WERI-Rb-1 (cell line): Measurements from ENCODE around the gene GABRR3.

Experiments used
- DNase-seq: peaks from one replicate; pipeline ENCODE4 v3.0.0-alpha.2; 2020
- H3K27ac ChIP-seq: fragments of 250-450 bp; sonication (Bioruptor Pico); 2 replicates; pipeline ENCODE4 v1.5.1; 2020; ENCODE audit warnings: mild to moderate bottlenecking, moderate library complexity
- H3K27me3 ChIP-seq: fragments of 250-450 bp; sonication (Bioruptor Pico); 2 replicates; pipeline ENCODE4 v1.5.1; 2021; ENCODE audit warnings: mild to moderate bottlenecking, low read depth, moderate library complexity; ENCODE audit not compliant: insufficient read depth, severe bottlenecking
- H3K36me3 ChIP-seq: fragments of 250-450 bp; sonication (Bioruptor Pico); 2 replicates; pipeline ENCODE4 v1.5.1; 2020; ENCODE audit warnings: mild to moderate bottlenecking, moderate library complexity
- H3K4me3 ChIP-seq: 2 replicates; pipeline ENCODE4 v1.5.1; 2011; ENCODE audit warnings: low read depth, mild to moderate bottlenecking, control low read depth, low read length
- H3K9me3 ChIP-seq: fragments of 250-450 bp; sonication (Bioruptor Pico); 2 replicates; pipeline ENCODE4 v1.5.1; 2021; ENCODE audit warnings: mild to moderate bottlenecking, moderate library complexity; ENCODE audit not compliant: severe bottlenecking
- TF ChIP-seq, protein P1 (sequence below): IDR thresholded peaks from 2 replicates; pipeline ENCODE4 v1.5.1; 2011; ENCODE audit warnings: low read depth, mild to moderate bottlenecking, control low read depth, inconsistent platforms, low read length

GABRR3 gene

GRCh38 chr3:97967966-97968365 is 67.1 kb downstream of the GABRR3 start:
- no peaks in the 10 kb centered on the region for H3K27me3 ChIP-seq
- H3K36me3 ChIP-seq, result peaks cover 42% of the 10 kb centered on the region
- H3K9me3 ChIP-seq, result no peaks in the 10 kb centered on the region
- no peak overlapping the region for H3K27ac ChIP-seq
- no peak overlapping the region for H3K4me3 ChIP-seq
- TF ChIP-seq, protein P1, sequence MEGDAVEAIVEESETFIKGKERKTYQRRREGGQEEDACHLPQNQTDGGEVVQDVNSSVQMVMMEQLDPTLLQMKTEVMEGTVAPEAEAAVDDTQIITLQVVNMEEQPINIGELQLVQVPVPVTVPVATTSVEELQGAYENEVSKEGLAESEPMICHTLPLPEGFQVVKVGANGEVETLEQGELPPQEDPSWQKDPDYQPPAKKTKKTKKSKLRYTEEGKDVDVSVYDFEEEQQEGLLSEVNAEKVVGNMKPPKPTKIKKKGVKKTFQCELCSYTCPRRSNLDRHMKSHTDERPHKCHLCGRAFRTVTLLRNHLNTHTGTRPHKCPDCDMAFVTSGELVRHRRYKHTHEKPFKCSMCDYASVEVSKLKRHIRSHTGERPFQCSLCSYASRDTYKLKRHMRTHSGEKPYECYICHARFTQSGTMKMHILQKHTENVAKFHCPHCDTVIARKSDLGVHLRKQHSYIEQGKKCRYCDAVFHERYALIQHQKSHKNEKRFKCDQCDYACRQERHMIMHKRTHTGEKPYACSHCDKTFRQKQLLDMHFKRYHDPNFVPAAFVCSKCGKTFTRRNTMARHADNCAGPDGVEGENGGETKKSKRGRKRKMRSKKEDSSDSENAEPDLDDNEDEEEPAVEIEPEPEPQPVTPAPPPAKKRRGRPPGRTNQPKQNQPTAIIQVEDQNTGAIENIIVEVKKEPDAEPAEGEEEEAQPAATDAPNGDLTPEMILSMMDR, result peak; percentile 71
- DNase-seq, result peak; percentile 45

DNA sequence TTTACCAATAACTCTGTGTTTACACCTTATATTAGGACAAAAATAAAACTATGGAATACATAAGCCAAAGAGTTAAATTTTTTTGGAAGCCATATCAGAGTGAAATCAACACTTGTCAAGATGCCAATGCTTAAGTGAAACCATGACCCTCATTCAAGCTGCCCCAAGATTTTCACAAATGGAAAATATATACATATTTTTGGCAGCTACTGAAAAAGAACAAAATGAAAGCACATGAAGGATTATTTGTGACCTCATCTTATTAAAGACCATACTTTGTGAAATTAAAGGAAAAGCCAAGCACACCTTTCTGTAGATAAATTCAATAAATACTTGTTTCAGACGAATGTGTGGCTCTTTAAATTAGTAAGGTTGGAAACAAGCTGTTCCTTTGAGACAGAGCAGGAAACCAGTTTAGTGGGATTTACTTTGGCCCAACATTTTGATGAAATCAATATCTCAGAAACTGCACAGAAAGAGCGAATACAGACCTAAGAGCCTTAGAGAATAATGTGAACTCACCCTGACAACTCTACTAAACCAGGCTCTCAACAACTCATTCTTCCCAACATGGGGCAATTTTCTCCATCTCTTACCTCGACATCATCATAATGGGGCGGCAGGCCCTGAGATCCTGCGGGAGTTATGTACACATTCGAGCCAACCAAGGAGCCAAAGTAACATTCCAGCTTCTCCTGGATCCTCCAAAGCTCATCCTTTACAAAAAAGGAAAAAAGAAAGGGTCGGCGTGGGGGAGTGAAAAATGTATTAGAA is 73.9 kb downstream of the GABRR3 start:
- Histone ChIP-seq H3K9me3 (no peaks in the 10 kb centered on the region), H3K27me3 (no peaks in the 10 kb centered on the region), H3K36me3 (peaks cover 75% of the 10 kb centered on the region), H3K4me3 (no peak overlapping the region), H3K27ac (no peak overlapping the region)
- DNase-seq, result no peak
- TF ChIP-seq, protein P1, result no peak

GRCh38 chr3:97960551-97960950 is 74.6 kb downstream of the GABRR3 start:
- no peaks in the 10 kb centered on the region for H3K27me3 ChIP-seq
- no peak overlapping the region for H3K4me3 ChIP-seq
- TF ChIP-seq, protein P1, result no peak
- H3K36me3 ChIP-seq, result peaks cover 69% of the 10 kb centered on the region
- H3K27ac ChIP-seq, result no peak overlapping the region
- H3K9me3 ChIP-seq, result no peaks in the 10 kb centered on the region
- DNase-seq, result no peak

DNA sequence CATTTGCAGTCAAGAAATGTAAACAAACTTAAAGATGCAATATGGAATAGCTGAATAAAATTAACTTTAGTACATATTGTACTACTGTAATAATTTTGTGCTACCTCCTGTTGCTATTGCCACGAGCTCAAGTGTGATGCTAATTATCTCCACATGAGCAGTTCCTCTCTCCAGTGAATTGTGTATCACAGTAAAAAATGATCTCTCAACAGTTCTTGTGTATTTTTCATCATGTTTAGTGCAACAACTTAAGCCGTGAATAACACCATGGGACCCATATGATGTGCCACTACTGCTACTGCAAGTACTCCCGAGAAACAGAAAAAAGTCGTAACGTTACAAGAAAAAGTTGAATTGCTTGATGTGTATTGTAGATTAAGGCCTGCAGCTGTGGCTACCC is 75.2 kb downstream of the GABRR3 start:
- TF ChIP-seq, protein P1, result no peak
- Histone ChIP-seq H3K27ac (no peak overlapping the region), H3K4me3 (no peak overlapping the region), H3K9me3 (no peaks in the 10 kb centered on the region), H3K27me3 (no peaks in the 10 kb centered on the region), H3K36me3 (peaks cover 69% of the 10 kb centered on the region)
- DNase-seq, result no peak

DNA sequence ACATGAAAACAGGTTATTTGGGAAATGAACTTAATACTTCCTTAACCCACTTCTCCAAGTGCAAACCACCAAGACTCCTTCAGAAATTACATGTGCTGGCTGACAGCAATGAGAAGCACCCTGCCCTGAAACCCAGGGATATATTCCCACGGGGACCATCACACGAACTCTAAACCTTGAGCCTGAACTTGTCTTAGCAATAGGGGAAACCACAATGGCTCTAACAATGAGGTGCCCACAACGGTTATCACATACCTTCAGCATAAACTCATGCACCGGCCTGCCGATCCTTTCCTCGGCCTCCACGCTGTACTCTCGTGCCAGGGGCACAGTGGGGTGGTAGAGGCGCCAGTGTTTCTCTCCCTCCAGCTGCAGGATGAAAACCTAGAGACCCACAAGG is 76.3 kb downstream of the GABRR3 start:
- Histone ChIP-seq H3K27ac (no peak overlapping the region), H3K4me3 (no peak overlapping the region), H3K36me3 (peaks cover 70% of the 10 kb centered on the region), H3K27me3 (no peaks in the 10 kb centered on the region), H3K9me3 (no peaks in the 10 kb centered on the region)
- no peak for DNase-seq
- TF ChIP-seq, protein P1, result no peak

- DNase-seq, result no peak
- H3K27ac ChIP-seq, result no peak overlapping the region
- H3K9me3 ChIP-seq, result no peaks in the 10 kb centered on the region
- peaks cover 70% of the 10 kb centered on the region for H3K36me3 ChIP-seq
- no peak overlapping the region for H3K4me3 ChIP-seq
- TF ChIP-seq, protein P1, result no peak
- no peaks in the 10 kb centered on the region for H3K27me3 ChIP-seq
Measured at GRCh38 chr3:97958396-97958795, 76.7 kb downstream of the GABRR3 start.
